PFSK-1 (cell line): ENCODE data around the gene ASCC3.

Source experiments
- FOXP2 ChIP-seq: optimal IDR thresholded peaks from 2 replicates; pipeline ENCODE3; 2011; ENCODE audit warnings: borderline replicate concordance, control low read depth, inconsistent platforms; ENCODE audit not compliant: insufficient read depth; ENCODE audit errors: extremely low read length, extremely low read depth
- POLR2AphosphoS5 ChIP-seq: IDR thresholded peaks from 2 replicates; pipeline ENCODE4 v1.6.1; 2012; ENCODE audit warnings: low read depth, mild to moderate bottlenecking, control low read depth, low read length, moderate library complexity
- SIN3A ChIP-seq: IDR thresholded peaks from 2 replicates; pipeline ENCODE4 v1.6.1; 2012; ENCODE audit warnings: mild to moderate bottlenecking, low read length, moderate library complexity, borderline replicate concordance; ENCODE audit not compliant: insufficient read depth
- TAF1 ChIP-seq: IDR thresholded peaks from 2 replicates; pipeline ENCODE4 v1.6.1; 2012; ENCODE audit warnings: low read length, control low read depth, borderline replicate concordance; ENCODE audit not compliant: insufficient read depth
- TF ChIP-seq, protein P1 (sequence below), 2 experiments: IDR thresholded peaks; 2 replicates each; pipeline versions ENCODE4 v1.6.1 to v1.8.0; 2011 to 2012; ENCODE audit warnings: low read depth in 2 of 2, low read length in 2 of 2, control low read depth in 1 of 2, inconsistent platforms in 1 of 2, mild to moderate bottlenecking in 1 of 2, moderate library complexity in 1 of 2; ENCODE audit not compliant: insufficient read depth in 1 of 2

Gene ASCC3

DNA sequence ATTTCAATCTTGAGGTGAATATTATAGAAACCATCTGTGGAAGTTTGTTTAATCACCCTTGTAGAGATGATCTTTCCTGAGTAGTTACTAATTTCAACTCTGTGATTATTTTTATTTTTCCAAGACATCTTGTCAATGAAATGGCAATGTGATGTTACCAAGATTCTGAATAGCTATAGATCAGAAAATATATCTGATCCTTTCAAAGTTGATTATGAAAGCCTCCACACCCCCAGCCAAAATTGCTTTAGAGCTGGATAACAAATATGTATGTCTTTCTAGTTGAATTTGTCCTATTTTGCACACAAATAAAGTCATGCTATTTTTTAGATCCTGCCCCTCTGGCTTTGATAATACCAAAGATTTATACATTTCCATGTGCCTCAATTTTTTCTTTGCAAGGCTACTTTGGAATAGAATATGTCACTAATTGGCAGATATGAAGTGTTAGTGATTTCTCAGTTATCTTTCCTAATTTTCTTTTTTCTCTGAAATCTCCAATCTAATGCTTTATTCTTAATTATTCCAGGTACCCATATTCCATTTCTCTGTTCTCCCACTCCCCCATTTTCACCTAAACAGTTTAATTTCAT lies 421.4 kb downstream of the ASCC3 start:
- TF ChIP-seq FOXP2: no peak
- TF ChIP-seq TAF1: no peak
- no peak for TF ChIP-seq SIN3A
- no peak for TF ChIP-seq POLR2AphosphoS5
- TF ChIP-seq, protein P1, sequence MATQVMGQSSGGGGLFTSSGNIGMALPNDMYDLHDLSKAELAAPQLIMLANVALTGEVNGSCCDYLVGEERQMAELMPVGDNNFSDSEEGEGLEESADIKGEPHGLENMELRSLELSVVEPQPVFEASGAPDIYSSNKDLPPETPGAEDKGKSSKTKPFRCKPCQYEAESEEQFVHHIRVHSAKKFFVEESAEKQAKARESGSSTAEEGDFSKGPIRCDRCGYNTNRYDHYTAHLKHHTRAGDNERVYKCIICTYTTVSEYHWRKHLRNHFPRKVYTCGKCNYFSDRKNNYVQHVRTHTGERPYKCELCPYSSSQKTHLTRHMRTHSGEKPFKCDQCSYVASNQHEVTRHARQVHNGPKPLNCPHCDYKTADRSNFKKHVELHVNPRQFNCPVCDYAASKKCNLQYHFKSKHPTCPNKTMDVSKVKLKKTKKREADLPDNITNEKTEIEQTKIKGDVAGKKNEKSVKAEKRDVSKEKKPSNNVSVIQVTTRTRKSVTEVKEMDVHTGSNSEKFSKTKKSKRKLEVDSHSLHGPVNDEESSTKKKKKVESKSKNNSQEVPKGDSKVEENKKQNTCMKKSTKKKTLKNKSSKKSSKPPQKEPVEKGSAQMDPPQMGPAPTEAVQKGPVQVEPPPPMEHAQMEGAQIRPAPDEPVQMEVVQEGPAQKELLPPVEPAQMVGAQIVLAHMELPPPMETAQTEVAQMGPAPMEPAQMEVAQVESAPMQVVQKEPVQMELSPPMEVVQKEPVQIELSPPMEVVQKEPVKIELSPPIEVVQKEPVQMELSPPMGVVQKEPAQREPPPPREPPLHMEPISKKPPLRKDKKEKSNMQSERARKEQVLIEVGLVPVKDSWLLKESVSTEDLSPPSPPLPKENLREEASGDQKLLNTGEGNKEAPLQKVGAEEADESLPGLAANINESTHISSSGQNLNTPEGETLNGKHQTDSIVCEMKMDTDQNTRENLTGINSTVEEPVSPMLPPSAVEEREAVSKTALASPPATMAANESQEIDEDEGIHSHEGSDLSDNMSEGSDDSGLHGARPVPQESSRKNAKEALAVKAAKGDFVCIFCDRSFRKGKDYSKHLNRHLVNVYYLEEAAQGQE (IDR thresholded peaks at IDR 0.05; ENCODE audit: insufficient read depth in 1 of 2, low read depth in 2 of 2, low read length in 2 of 2): no peak

DNA sequence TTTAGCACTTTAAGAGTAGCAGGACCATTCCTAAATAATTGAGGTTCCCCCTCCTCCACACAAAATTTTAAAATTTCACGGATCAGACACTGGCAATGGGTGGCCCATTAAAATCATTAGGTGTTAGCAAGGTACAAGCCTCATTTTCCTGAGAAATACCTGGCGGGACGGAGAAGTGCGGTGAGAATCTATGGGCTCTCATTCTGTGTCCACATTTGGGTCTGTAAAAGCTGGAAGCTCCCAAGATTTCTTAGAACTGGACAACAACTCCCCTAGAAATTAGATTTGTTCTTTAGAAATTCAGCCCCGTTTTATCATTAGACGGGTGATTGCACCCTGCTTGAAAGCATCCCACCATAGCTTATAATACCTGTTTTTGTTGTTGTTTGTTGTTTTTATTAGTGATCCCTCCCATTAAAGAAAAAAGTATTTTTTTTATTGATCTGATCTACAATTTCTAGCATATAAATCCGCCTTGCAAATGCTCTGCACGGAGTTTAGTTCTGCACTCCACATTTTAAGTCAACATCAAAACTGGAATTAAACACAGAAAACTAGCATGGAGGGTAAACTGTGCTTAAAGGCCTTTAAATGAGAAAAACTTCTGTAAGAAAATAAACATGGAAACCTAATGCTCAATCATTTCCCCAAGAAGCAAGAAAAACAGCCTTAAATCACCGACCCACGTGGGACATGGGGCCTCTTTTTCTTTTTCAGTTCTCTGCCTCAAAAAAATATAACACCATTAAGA lies 422.1 kb downstream of the ASCC3 start:
- TF ChIP-seq POLR2AphosphoS5: no peak
